GM12878 (cell line): ENCODE data around the gene IRS2. TPM values are rescaled to one million over a fixed set of nuclear protein-coding genes. Genes with fewer than 3 reads are reported as not detected.

Experiments used
- BCL3 ChIP-seq: IDR thresholded peaks from 2 replicates; pipeline ENCODE4 v1.6.1; 2011; ENCODE audit warnings: borderline replicate concordance, low read depth, mild to moderate bottlenecking, moderate library complexity, low read length; ENCODE audit not compliant: insufficient read depth, poor library complexity, severe bottlenecking
- CHD2 ChIP-seq: IDR thresholded peaks from 2 replicates; pipeline ENCODE4 v1.6.1; 2011; ENCODE audit warnings: low read depth, low read length, improper control_type of control experiment, borderline replicate concordance
- CREM ChIP-seq: IDR thresholded peaks from 2 replicates; pipeline ENCODE4 v1.6.1; 2014; ENCODE audit warnings: antibody characterized with exemption, low read depth
- FOXK2 ChIP-seq: fragments of 450-650 bp; IDR thresholded peaks from 2 replicates; pipeline ENCODE4 v1.6.1; 2017; ENCODE audit warnings: mild to moderate bottlenecking, moderate library complexity
- HDAC6 ChIP-seq: fragments of 200-600 bp; sonication (generic); IDR thresholded peaks from one replicate; pipeline ENCODE4 v1.8.0; 2017; ENCODE audit warnings: antibody characterized with exemption; ENCODE audit not compliant: unreplicated experiment
- NFYA ChIP-seq: IDR thresholded peaks from 2 replicates; pipeline ENCODE4 v1.6.1; 2011; ENCODE audit warnings: low read depth, mild to moderate bottlenecking, low read length, improper control_type of control experiment, borderline replicate concordance
- ZSCAN29 ChIP-seq: fragments of 450-650 bp; IDR thresholded peaks from 2 replicates; pipeline ENCODE4 v1.6.1; 2017; ENCODE audit warnings: mild to moderate bottlenecking, moderate library complexity
- polyA plus RNA-seq, 11 experiments: library from polyadenylated mRNA; depleted of rRNA in 4 of 11; unstranded in 6 of 11; stranded (reverse) in 5 of 11; fragments of >200 nt; fragmentation: Nextera tagmentation in 4 of 11; fragmentation: Illumina TruSeq in 1 of 11; extraction: Ambion mirVana in 4 of 11; extraction: Trizol in 1 of 11; gene quantifications; 1 replicate in 1 of 11; 2 replicates in 10 of 11; pipeline versions ENCODE4 v1.2.1 to v1.2.3, GENCODE V29; 2011 to 2016; ENCODE audit warnings: inconsistent platforms in 2 of 11, missing spikeins in 2 of 11, low read depth in 1 of 11
- total RNA-seq, 4 experiments: library from RNA; depleted of rRNA in 3 of 4; stranded (reverse); fragments of >200 nt in 3 of 4; fragmentation: Illumina TruSeq in 1 of 4; extraction: Trizol in 1 of 4; gene quantifications; 2 replicates each; pipeline versions ENCODE4 v1.2.1 to v1.2.3, GENCODE V29; 2013 to 2021
- TF ChIP-seq, protein P1 (sequence below): IDR thresholded peaks from 2 replicates; pipeline ENCODE4 v1.6.1; 2012; ENCODE audit warnings: low read depth, low read length, improper control_type of control experiment
- TF ChIP-seq, protein P2 (sequence below): fragments of 450-650 bp; IDR thresholded peaks from 2 replicates; pipeline ENCODE4 v1.6.1; 2017; ENCODE audit warnings: mild to moderate bottlenecking, moderate library complexity

The IRS2 gene
- total and polyA plus RNA-seq, 10 of the 15 experiments (the other 5 are each of a cell fraction or from before 2014, with no cell fraction given) = 0.01 to 0.31 (median 0.07) TPM; not detected in 6

DNA sequence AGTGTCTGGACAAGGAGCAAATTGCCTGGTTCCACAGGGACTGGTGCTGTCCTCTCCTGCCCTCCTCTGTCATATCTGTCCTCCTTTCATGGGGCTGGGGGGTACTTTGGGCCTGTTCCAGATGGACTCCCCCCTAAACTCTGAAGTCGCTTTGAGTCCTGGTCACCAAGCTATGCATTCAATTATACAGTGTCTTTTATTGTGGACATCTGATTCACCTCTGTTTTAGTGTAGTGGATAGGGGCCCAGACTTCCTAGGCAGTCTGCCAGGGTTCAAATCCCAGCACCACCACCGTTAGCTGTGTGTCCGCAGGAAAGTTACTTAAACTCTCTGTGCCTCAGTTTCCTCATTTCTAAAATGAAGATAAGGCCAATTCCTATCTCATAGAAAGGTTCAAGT is 21.0 kb upstream of the IRS2 start (continued):
- TF ChIP-seq, protein P1, sequence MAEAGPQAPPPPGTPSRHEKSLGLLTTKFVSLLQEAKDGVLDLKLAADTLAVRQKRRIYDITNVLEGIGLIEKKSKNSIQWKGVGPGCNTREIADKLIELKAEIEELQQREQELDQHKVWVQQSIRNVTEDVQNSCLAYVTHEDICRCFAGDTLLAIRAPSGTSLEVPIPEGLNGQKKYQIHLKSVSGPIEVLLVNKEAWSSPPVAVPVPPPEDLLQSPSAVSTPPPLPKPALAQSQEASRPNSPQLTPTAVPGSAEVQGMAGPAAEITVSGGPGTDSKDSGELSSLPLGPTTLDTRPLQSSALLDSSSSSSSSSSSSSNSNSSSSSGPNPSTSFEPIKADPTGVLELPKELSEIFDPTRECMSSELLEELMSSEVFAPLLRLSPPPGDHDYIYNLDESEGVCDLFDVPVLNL = no peak
- no peak for TF ChIP-seq NFYA
- no peak for TF ChIP-seq HDAC6
- no peak for TF ChIP-seq CREM
- TF ChIP-seq ZSCAN29 = no peak
- TF ChIP-seq FOXK2 = no peak
- no peak for TF ChIP-seq CHD2
- TF ChIP-seq BCL3 = no peak
- TF ChIP-seq, protein P2, sequence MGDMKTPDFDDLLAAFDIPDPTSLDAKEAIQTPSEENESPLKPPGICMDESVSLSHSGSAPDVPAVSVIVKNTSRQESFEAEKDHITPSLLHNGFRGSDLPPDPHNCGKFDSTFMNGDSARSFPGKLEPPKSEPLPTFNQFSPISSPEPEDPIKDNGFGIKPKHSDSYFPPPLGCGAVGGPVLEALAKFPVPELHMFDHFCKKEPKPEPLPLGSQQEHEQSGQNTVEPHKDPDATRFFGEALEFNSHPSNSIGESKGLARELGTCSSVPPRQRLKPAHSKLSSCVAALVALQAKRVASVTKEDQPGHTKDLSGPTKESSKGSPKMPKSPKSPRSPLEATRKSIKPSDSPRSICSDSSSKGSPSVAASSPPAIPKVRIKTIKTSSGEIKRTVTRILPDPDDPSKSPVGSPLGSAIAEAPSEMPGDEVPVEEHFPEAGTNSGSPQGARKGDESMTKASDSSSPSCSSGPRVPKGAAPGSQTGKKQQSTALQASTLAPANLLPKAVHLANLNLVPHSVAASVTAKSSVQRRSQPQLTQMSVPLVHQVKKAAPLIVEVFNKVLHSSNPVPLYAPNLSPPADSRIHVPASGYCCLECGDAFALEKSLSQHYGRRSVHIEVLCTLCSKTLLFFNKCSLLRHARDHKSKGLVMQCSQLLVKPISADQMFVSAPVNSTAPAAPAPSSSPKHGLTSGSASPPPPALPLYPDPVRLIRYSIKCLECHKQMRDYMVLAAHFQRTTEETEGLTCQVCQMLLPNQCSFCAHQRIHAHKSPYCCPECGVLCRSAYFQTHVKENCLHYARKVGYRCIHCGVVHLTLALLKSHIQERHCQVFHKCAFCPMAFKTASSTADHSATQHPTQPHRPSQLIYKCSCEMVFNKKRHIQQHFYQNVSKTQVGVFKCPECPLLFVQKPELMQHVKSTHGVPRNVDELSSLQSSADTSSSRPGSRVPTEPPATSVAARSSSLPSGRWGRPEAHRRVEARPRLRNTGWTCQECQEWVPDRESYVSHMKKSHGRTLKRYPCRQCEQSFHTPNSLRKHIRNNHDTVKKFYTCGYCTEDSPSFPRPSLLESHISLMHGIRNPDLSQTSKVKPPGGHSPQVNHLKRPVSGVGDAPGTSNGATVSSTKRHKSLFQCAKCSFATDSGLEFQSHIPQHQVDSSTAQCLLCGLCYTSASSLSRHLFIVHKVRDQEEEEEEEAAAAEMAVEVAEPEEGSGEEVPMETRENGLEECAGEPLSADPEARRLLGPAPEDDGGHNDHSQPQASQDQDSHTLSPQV = no peak
